SK-N-SH treated with all-trans-retinoic acid at 6 μM for 48 hours (cell line): Measurements from ENCODE around the gene TAS2R60.

ENCODE experiments used
- ATAC-seq: fragments of 200-7000 bp; cut with Tn5 transposase; 3 replicates; pipeline ENCODE4 v1.9.1; 2020; ENCODE audit warnings: mild to moderate bottlenecking, moderate library complexity
- ARNTL ChIP-seq: fragments of 450-650 bp; formaldehyde crosslinking; IDR thresholded peaks from 2 replicates; pipeline ENCODE4 v1.5.0; 2020; ENCODE audit warnings: low read depth, mild to moderate bottlenecking, moderate library complexity, borderline replicate concordance
- BACH2 ChIP-seq: fragments of 250-450 bp; sonication (Bioruptor Pico); IDR thresholded peaks from 2 replicates; pipeline ENCODE4 v1.9.0; 2021; ENCODE audit warnings: mild to moderate bottlenecking, borderline replicate concordance
- CSDC2 ChIP-seq: fragments of 250-450 bp; sonication (Bioruptor Pico); IDR thresholded peaks from 2 replicates; pipeline ENCODE4 v1.5.0; 2020; ENCODE audit warnings: mild to moderate bottlenecking, moderate library complexity
- ESRRG ChIP-seq: fragments of 250-450 bp; sonication (Bioruptor Pico); IDR thresholded peaks from 2 replicates; pipeline ENCODE4 v1.6.1; 2021; ENCODE audit warnings: mild to moderate bottlenecking
- GLIS3 ChIP-seq: fragments of 250-450 bp; sonication (Bioruptor Pico); IDR thresholded peaks from 2 replicates; pipeline ENCODE4 v1.5.0; 2020; ENCODE audit warnings: mild to moderate bottlenecking, moderate library complexity
- OSR1 ChIP-seq: fragments of 250-450 bp; sonication (Bioruptor Pico); IDR thresholded peaks from 2 replicates; pipeline ENCODE4 v1.8.0; 2022; ENCODE audit warnings: moderate library complexity, mild to moderate bottlenecking, inconsistent platforms
- PATZ1 ChIP-seq: fragments of 250-450 bp; sonication (Bioruptor Pico); IDR thresholded peaks from 2 replicates; pipeline ENCODE4 v1.8.0; 2020; ENCODE audit warnings: mild to moderate bottlenecking, moderate library complexity, borderline replicate concordance
- POU6F1 ChIP-seq: fragments of 250-450 bp; sonication (Bioruptor Pico); IDR thresholded peaks from 2 replicates; pipeline ENCODE4 v1.8.0; 2021; ENCODE audit warnings: low read depth, mild to moderate bottlenecking, moderate library complexity, borderline replicate concordance
- PPARA ChIP-seq: fragments of 250-450 bp; sonication (Bioruptor Pico); IDR thresholded peaks from 2 replicates; pipeline ENCODE4 v1.5.0; 2020; ENCODE audit warnings: mild to moderate bottlenecking, borderline replicate concordance
- RARB ChIP-seq: fragments of 250-450 bp; sonication (Bioruptor Pico); IDR thresholded peaks from 2 replicates; pipeline ENCODE4 v1.8.0; 2021; ENCODE audit warnings: mild to moderate bottlenecking, moderate library complexity
- TCF4 ChIP-seq: fragments of 250-450 bp; sonication (Bioruptor Pico); IDR thresholded peaks from 2 replicates; pipeline ENCODE4 v1.8.0; 2021; ENCODE audit warnings: mild to moderate bottlenecking, moderate library complexity, borderline replicate concordance
- ZC3H10 ChIP-seq: fragments of 250-450 bp; sonication (Bioruptor Pico); IDR thresholded peaks from 2 replicates; pipeline ENCODE4 v1.5.1; 2021; ENCODE audit warnings: mild to moderate bottlenecking, moderate library complexity
- ZNF565 ChIP-seq: fragments of 450-650 bp; formaldehyde crosslinking; conservative IDR thresholded peaks from 2 replicates; pipeline ENCODE4 v1.5.0; 2020; ENCODE audit warnings: low read depth, mild to moderate bottlenecking, moderate library complexity
- ZNF70 ChIP-seq: fragments of 450-650 bp; formaldehyde crosslinking; IDR thresholded peaks from 2 replicates; pipeline ENCODE4 v1.5.0; 2020; ENCODE audit warnings: mild to moderate bottlenecking, moderate library complexity
- ZNF8 ChIP-seq: fragments of 450-650 bp; formaldehyde crosslinking; IDR thresholded peaks from 2 replicates; pipeline ENCODE4 v1.5.0; 2020; ENCODE audit warnings: mild to moderate bottlenecking, moderate library complexity
- TF ChIP-seq, protein P1 (sequence below): fragments of 250-450 bp; sonication (Bioruptor Pico); IDR thresholded peaks from 2 replicates; pipeline ENCODE4 v1.5.0; 2020; ENCODE audit warnings: mild to moderate bottlenecking, moderate library complexity
- TF ChIP-seq, protein P2 (sequence below): fragments of 250-450 bp; sonication (Bioruptor Pico); IDR thresholded peaks from 2 replicates; pipeline ENCODE4 v1.5.1; 2021; ENCODE audit warnings: mild to moderate bottlenecking, moderate library complexity
- TF ChIP-seq, protein P3 (sequence below): fragments of 250-450 bp; sonication (Bioruptor Pico); IDR thresholded peaks from 2 replicates; pipeline ENCODE4 v1.5.1; 2020; ENCODE audit warnings: low read depth, mild to moderate bottlenecking, moderate library complexity

The TAS2R60 gene

GRCh38 chr7:143460271-143460979, 17.2 kb downstream of the TAS2R60 start (continued):
- TF ChIP-seq, protein P1, sequence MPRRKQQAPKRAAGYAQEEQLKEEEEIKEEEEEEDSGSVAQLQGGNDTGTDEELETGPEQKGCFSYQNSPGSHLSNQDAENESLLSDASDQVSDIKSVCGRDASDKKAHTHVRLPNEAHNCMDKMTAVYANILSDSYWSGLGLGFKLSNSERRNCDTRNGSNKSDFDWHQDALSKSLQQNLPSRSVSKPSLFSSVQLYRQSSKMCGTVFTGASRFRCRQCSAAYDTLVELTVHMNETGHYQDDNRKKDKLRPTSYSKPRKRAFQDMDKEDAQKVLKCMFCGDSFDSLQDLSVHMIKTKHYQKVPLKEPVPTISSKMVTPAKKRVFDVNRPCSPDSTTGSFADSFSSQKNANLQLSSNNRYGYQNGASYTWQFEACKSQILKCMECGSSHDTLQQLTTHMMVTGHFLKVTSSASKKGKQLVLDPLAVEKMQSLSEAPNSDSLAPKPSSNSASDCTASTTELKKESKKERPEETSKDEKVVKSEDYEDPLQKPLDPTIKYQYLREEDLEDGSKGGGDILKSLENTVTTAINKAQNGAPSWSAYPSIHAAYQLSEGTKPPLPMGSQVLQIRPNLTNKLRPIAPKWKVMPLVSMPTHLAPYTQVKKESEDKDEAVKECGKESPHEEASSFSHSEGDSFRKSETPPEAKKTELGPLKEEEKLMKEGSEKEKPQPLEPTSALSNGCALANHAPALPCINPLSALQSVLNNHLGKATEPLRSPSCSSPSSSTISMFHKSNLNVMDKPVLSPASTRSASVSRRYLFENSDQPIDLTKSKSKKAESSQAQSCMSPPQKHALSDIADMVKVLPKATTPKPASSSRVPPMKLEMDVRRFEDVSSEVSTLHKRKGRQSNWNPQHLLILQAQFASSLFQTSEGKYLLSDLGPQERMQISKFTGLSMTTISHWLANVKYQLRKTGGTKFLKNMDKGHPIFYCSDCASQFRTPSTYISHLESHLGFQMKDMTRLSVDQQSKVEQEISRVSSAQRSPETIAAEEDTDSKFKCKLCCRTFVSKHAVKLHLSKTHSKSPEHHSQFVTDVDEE (CRISPR knock-in tag): no peak
- TF ChIP-seq ZNF565 (CRISPR knock-in tag) (no peak), BACH2 (CRISPR knock-in tag) (no peak)

- no peak for ATAC-seq
- TF ChIP-seq PPARA (CRISPR knock-in tag): no peak
- TF ChIP-seq GLIS3 (CRISPR knock-in tag): no peak
- no peak for TF ChIP-seq ZC3H10 (CRISPR knock-in tag)
- TF ChIP-seq, protein P2, sequence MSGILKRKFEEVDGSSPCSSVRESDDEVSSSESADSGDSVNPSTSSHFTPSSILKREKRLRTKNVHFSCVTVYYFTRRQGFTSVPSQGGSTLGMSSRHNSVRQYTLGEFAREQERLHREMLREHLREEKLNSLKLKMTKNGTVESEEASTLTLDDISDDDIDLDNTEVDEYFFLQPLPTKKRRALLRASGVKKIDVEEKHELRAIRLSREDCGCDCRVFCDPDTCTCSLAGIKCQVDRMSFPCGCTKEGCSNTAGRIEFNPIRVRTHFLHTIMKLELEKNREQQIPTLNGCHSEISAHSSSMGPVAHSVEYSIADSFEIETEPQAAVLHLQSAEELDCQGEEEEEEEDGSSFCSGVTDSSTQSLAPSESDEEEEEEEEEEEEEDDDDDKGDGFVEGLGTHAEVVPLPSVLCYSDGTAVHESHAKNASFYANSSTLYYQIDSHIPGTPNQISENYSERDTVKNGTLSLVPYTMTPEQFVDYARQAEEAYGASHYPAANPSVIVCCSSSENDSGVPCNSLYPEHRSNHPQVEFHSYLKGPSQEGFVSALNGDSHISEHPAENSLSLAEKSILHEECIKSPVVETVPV: no peak
- no peak for TF ChIP-seq TCF4 (CRISPR knock-in tag)
- TF ChIP-seq, protein P3, sequence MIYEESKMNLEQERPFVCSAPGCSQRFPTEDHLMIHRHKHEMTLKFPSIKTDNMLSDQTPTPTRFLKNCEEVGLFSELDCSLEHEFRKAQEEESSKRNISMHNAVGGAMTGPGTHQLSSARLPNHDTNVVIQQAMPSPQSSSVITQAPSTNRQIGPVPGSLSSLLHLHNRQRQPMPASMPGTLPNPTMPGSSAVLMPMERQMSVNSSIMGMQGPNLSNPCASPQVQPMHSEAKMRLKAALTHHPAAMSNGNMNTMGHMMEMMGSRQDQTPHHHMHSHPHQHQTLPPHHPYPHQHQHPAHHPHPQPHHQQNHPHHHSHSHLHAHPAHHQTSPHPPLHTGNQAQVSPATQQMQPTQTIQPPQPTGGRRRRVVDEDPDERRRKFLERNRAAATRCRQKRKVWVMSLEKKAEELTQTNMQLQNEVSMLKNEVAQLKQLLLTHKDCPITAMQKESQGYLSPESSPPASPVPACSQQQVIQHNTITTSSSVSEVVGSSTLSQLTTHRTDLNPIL (CRISPR knock-in tag): no peak
- no peak for TF ChIP-seq POU6F1 (CRISPR knock-in tag)
- TF ChIP-seq, all 23 proteins: peak for 0
Measured at GRCh38 chr7:143462045-143462444, 18.8 kb downstream of the TAS2R60 start.

GRCh38 chr7:143463556-143463955, 20.3 kb downstream of the TAS2R60 start:
- no peak for ATAC-seq
- TF ChIP-seq ZNF70 (CRISPR knock-in tag) (no peak), ARNTL (CRISPR knock-in tag) (no peak), RARB (CRISPR knock-in tag) (no peak), TCF4 (CRISPR knock-in tag) (no peak), ZNF8 (CRISPR knock-in tag) (no peak), OSR1 (CRISPR knock-in tag) (no peak), PPARA (CRISPR knock-in tag) (no peak), ESRRG (CRISPR knock-in tag) (no peak), GLIS3 (CRISPR knock-in tag) (no peak), PATZ1 (CRISPR knock-in tag) (no peak), POU6F1 (CRISPR knock-in tag) (no peak), BACH2 (CRISPR knock-in tag) (no peak), CSDC2 (no peak), ZC3H10 (CRISPR knock-in tag) (no peak)
- TF ChIP-seq, protein P1 (CRISPR knock-in tag): no peak
- TF ChIP-seq, protein P3 (CRISPR knock-in tag): no peak
- TF ChIP-seq, protein P2: no peak
